ENCODE results near the gene NPAS2.
A peak's percentile ranks its signal among the peaks of the same experiment; 100 is the strongest.

DNA sequence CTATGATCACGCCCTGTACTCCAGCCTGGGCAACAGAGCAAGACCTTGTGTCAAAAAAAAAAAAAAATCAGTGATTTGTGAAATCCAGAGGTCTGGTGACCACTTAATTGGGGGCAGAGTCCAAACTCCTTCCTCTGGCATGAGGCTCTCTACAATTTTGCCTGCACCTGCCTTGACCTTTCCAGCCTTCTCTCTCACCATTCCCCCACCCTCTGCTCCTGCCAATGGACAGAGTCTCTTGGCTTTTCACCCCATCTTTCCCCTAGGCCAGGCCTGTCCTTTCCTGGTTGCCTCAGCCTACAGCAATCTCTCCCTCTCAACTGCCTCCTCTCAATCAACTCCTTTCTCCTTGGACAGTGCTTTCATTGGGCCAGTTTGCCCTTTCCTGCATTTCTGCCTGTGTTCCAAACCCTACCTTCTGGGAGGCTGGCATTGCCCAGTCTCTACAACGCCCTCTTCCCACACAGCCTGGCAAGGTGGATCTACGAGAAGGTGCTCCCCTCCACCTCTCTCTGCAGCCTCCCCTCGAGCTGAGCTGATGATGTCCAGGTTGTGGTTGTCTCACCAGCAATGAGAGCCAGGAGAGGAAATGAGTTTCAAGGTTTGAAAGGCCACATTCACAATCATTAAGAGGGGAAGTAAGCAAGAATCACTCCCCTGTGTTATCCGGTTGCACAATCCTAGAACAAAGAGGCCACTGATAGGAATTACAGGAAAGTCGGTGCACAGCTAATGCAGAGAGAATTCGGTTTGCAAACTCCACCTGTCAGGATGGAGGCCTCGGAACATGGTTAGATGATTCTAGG, 39.5 kb upstream of the NPAS2 start:
- TF ChIP-seq, protein P1, sequence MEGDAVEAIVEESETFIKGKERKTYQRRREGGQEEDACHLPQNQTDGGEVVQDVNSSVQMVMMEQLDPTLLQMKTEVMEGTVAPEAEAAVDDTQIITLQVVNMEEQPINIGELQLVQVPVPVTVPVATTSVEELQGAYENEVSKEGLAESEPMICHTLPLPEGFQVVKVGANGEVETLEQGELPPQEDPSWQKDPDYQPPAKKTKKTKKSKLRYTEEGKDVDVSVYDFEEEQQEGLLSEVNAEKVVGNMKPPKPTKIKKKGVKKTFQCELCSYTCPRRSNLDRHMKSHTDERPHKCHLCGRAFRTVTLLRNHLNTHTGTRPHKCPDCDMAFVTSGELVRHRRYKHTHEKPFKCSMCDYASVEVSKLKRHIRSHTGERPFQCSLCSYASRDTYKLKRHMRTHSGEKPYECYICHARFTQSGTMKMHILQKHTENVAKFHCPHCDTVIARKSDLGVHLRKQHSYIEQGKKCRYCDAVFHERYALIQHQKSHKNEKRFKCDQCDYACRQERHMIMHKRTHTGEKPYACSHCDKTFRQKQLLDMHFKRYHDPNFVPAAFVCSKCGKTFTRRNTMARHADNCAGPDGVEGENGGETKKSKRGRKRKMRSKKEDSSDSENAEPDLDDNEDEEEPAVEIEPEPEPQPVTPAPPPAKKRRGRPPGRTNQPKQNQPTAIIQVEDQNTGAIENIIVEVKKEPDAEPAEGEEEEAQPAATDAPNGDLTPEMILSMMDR (optimal IDR thresholded peaks at IDR 0.05 in 1 of 3, IDR thresholded peaks at IDR 0.05 in 1 of 3, conservative IDR thresholded peaks at IDR 0.05 in 1 of 3; ENCODE audit: extremely low read depth in 1 of 3, insufficient read depth in 2 of 3, low read length in 3 of 3), result peak in 1 of 3 experiments; percentile 43
- TF ChIP-seq EZH2 (IDR thresholded peaks at IDR 0.05; ENCODE audit: low read length), result no peak

All from keratinocyte (primary cell).